DMS53 treated with DMSO at 0.1 percent for 48 hours (cell line): ENCODE measurements around the gene GTSE1.
A peak's percentile ranks its signal among the peaks of the same experiment; 100 is the strongest.
"Not testable (repeated sequence)": the region's sequence is repeated elsewhere in the genome, so short reads cannot be mapped to it uniquely, and the experiment has no call there.

Experiments used
- DNase-seq: peaks from one replicate; lab custom pipeline; 2025; ENCODE audit not compliant: unreplicated experiment; lab: John Stamatoyannopoulos, UW

Gene GTSE1, protein sequence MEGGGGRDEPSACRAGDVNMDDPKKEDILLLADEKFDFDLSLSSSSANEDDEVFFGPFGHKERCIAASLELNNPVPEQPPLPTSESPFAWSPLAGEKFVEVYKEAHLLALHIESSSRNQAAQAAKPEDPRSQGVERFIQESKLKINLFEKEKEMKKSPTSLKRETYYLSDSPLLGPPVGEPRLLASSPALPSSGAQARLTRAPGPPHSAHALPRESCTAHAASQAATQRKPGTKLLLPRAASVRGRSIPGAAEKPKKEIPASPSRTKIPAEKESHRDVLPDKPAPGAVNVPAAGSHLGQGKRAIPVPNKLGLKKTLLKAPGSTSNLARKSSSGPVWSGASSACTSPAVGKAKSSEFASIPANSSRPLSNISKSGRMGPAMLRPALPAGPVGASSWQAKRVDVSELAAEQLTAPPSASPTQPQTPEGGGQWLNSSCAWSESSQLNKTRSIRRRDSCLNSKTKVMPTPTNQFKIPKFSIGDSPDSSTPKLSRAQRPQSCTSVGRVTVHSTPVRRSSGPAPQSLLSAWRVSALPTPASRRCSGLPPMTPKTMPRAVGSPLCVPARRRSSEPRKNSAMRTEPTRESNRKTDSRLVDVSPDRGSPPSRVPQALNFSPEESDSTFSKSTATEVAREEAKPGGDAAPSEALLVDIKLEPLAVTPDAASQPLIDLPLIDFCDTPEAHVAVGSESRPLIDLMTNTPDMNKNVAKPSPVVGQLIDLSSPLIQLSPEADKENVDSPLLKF

DNA sequence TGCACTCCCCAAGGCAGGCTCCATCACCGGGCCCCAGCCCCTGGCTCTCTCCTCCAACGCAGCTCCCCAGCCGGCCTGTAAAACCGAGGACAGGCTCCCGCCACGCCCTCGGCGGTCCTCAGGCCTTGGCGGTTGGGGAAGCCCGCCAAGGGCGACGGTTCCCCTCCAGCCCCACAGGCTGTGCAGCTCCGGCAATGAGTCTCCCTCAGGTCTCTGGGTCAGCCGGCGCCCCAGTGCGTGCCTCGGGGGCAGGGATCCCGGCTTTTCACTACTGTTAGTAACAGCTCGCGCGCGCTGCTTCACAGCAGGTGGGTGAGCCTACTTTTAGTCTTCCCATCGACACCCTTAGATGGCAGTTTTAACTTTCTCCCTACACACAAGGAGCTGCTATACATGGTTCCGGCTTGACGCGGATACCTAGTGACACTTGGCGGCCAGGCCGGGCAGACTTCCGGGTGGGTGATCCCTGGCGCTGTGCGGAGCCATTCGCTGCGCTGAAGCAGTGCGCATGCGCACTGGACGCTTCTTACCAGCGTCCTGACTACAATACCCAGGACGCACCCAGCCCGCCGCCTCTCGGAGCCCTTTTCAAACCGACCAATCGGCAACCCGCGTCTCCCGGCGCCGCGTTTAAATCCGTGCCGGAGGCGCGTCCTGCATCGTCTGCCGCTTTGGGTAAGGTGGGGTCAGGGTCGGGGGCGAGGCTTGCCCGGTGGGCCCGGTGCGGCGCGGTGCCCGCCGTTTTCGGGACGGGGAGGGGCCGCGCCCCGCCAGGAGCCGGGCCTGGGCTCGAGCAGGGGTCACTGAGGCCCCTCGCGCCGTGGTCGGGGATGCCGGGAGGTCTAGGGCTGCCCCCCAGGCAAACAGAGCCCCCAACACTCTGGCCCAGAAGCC lies at the start of gene GTSE1:
Gene GTSE1, plus strand, starts transcription at position 614 of the 894 bp plus-strand sequence. CDS start 531 bp downstream, outside the sequence.
- DNase-seq: peak; percentile 84

DNA sequence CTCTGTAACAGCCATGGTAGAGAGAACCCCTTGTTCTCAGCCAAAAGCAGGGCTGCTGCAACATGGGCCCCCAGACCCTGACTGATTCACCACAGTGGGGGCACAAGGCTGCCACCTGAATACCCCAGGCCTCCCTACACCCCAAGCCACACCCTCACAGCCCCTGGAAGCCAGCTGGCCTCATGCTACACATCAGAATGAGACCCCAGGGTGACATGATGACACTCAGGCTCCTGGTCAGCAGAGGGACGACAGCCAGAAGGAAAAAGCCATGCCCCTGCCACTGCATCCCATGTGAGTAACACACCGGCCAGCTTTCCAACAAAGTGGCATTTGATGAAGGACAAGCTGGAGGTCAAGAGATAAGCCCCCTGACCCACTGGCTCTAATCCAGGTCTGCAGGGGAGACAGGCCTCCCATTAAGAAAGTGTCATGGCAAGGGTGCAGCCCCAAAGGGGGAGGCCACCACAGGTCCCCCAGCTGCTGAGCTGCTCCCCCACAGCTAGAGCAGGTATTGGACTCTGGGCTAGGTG lies 49.2 kb upstream of the GTSE1 start:
- DNase-seq: no peak

DNA sequence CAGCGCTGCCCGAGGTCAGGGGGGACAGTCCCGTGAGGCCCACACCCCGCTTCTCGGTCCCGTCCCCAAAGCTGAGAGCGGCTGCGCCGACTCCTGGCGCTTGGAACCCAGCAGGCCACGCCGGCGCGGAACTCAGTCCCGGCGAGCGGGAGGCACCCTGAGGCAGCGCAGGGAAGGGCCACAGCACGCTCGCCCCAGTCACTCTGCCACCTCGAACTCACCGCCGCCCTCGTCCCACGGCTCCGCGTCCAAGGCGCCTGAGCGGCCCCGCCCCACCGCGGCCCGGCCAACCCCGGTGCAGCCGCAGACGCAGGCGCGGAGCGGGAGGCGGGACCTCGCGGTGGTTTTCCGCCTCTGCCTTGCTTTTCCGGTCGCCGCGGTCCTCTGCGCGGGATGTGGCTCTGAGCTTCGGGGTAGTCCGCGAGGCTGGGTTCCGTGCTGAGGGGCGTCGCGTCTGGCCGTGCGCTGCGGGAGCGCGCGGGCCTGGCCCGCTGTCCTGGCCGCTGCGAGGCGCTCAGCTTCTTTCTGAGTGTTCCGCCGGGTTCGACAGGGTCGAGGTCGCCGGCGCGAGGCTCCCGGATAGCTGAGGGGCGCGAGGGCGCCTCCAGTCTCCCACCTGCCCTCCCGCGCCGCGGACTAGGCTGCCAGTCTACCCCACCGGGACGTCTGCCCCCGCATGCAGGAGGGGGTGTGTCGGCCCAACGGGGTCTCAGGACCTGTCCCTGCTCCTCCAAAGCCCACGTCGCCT lies 46.5 kb upstream of the GTSE1 start, which contains the start of gene CDPF1:
Gene CDPF1, minus strand, starts transcription at position 259 of the 748 bp plus-strand sequence. CDS start 2,009 bp downstream, outside the sequence.
- peak; percentile 75 for DNase-seq

DNA sequence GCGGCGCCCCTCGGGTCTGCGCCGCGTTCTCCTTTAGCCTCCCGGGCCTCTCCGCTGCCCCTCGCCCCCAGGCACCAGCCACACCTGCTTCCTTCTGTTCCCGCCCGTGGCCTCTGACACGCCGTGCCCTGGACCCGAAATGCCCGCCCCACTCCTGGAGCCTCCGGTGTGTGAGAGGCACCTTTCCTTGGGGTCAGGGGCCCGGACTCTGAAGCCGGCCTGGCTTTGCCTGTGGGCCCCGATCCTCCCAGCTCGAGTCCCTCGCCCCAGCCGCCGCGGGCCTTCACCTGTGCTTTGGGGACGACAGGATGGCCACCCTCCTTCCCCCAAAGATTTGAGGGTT lies 45.9 kb upstream of the GTSE1 start:
- no peak for DNase-seq

DNA sequence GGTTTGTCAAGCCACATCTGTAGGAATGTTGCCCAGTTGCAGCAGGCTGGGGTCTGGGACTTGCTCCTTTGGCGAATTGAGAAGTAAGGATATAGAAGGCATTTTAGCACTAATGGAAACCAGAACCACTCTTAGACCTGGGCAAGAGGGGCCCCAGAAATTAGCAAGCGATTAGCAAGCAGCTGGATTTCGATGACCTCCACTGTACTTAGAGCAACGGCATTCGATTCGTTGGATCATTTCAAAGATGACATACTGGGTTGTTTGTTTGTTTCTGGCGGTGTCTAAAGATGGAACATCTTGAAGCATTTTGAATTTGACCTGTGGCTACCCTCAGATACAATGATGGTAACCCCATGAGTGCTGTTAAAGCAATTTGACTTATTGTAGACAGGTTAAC lies 45.4 kb upstream of the GTSE1 start:
- no peak for DNase-seq

DNA sequence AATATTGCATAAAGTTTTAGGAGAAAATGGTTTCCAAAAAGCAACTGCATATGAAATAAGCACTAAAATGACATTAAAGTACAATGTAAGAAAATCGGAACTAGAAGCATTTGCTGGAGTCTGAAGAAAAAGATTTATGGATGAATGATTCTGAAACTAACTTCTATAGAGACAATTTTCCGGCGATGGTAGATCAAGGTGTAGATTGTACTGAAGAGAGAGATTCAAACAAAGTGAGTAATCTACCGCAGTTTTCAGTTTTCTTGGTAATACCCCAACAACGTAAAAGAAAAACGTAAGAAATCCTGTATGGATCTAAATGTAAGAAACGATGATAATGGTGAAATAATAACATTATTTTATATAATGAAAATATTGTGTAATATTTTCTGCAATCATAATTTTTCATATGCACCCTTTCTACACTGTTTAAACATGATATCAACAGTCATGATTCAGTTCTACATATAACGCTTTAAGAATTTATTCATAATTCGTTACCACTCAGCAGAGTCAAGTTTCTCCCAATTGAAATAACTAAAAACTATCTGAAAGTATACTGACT lies 44.8 kb upstream of the GTSE1 start:
- DNase-seq: no peak

DNA sequence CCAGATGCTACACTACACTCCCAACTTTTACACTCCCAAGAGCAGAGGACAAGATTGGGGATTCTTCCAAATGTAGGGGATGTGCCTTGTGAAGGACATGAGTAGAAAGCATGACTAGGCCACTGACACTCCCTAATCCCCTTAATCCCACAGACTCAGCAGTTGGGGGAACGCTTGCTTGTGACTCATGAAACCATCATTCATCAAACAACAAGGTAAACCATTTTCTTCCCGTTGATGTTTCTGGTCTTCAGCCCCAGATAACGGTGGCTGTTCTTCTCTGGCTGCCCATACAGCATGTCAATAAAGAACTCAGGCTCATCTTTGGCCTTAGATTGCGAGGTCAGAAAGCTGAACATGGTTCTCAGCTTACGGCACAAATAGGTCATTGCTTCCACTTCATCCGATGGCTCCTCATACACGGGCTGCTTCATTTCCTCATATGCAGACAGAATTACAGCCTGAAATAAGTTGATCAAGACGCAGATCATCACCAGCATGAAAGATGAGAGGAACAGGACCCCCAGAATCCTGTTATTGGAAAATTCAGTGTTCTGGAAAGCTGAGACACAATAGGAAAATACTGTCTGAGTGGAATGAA lies 40.2 kb upstream of the GTSE1 start:
- no peak for DNase-seq

DNA sequence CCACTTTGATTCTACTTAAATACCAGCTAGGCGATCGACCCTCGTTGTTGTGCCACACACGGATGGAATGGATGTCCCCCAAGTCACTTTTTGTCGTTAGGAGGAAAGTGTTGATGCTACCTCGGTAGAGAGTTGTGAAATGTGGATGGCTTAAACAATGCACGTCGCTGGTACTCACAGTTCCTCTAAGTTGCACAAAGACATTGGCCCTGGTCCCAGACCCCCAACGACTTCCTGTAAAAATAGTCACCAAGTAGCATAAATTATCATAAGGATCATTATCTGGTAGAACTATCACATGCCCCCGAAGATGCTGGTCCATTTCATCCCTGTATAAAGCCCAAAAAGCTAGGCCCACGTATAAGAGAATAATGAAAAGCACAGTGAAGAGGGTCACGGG lies 37.3 kb upstream of the GTSE1 start:
- DNase-seq: no peak

DNA sequence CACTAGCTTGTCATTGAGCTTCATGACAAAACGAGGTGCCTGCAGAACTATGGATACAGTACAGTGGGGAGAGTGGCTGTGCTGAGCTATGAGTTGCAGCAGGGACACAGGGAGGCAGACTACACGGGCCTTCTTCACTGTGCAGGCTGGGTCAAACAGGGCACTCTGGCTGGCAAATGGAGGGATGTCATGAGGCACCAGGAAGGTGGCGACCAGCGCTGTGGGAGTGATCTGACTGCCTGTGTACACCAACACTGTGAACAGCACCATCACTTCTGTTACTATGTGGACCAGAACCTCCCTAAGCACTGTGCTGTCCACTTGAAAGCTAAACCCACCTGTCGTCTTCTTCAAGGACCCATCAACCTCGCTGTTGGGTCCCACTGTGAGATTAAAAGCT lies 36.6 kb upstream of the GTSE1 start:
- no peak for DNase-seq

DNA sequence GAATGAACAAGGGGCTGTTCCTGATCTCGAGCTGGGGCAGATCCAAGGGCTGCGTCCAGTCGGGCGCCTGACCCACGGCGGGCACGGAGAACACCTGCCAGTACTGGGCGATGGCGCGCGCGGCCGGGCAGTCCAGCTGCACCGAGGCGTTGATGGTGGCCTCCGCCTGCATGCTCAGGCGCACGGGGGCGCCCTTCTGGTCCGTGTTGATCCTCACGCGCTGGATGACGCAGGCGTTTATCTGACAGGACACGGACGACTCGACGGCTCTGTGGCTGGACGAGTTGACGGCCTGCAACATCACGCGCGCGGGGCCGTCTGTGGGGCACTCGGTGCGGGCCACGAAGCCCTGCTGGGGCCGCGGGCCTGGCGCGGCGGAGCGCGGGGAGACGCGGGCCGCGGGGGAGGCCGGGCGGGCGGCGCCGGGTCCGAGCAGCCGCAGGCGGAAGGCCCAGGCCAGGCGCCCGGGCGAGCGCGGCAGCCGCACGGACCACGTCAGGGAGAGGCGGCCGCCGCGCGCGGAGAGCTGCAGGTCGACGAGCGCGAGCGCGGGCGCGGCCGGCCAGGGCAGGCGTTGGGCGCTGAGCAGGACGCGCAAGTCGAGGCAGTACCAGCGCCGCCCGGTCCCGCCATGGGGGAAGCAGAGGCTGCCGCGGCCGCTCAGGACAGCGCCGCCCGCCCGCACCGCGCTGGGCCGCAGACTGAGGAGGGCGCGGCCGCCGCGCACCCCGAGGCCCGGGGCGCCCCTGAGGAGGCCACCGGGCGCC lies 34.0 kb upstream of the GTSE1 start:
- DNase-seq: peak; percentile 74

DNA sequence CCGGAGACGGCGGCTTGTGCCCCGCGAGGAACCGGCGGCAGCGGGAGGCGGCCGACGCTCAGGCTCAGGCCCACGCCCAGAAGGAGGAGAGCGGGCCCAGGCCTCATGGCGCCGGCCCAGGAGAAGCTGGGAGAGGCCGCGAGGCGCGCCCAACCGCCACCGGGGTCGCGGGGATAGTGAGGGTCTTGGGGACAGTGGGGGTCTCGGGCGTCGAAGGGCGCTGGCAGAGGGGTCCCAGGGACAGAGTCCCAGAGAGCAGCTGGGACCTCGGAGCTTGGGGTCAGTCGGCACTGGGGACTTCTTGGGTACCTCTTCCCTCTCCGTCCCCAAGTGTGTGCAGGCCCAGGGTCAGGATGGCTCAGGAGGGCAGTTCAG lies 33.5 kb upstream of the GTSE1 start, which contains the start of gene PKDREJ:
Gene PKDREJ, minus strand, starts transcription at position 128 of the 375 bp plus-strand sequence. Its CDS starts 21 bp downstream, at position 107.
- DNase-seq: no peak

DNA sequence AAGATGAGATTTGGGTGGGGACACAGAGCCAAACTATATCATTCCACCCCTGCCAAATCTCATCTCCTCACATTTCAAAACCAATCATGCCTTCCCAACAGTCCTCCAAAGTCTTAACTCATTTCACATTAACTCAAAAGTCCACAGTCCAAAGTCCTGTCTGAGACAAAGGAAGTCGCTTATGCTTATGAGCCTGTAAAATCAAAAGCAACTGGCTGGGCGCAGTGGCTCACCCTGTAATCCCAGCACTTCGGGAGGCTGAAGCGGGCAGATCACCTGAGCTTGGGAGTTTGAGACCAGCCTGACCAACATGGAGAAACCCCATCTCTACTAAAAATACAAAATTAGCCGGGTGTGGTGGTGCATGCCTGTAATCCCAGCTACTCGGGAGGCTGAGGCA lies 32.1 kb upstream of the GTSE1 start:
- DNase-seq: not testable (repeated sequence)

DNA sequence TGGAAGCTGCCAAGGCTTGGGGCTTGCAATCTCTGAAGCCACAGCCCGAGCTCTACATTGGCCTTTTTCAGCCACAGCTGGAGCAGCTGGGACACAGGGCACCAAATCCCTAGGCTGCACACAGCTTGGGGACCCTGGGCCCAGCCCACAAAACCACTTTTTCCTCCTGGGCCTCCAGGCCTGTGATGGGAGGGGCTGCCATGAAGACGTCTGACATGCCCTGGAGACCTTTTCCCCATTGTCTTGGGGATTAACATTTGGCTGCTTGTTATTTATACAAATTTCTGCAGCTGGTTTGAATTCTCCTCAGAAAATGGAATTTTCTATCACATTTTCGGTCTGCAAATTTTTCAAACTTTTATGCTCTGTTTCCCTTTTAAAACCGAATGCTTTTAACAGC lies 31.0 kb upstream of the GTSE1 start:
- not testable (repeated sequence) for DNase-seq

DNA sequence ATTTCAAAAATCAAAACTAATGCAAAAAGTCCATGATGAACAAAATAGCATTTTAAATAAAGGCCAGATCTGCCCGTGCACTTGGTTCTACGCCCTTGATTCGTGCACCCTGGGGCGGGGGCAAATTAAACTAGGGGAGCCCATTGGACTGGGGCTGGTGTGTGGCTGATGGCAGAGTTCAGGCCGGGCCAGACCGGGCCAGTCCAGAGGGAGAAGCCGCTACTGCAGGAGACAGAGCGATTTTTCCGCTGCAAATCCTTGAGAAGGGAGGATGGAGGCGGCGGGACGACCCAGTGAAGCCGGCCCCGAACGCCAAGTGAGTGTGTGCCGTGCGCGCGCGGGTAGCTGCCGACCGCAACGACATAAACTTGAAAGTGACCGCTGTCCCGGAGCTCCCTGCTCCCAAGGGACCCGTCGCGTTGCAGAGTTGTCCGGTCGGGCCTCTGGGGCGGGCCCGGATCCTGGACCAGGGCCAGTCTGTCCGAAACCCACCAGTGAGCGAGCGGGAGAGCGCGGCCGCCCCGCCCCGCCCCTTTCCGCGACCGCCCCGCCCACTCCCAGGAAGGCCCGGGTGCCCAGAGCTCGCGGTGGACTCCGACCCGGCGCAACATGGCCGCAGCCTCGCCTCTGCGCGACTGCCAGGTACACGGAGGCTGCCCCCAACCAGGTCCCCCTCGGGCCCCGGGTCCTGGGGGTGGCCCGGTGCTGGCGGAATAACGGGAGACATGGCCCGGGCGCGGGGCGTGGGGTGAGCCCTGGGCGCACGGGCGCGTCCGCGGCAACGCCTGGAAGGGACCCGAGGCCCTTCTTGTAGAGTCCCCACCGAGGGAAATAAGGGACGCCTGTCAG lies 29.0 kb upstream of the GTSE1 start, which contains the start of gene TTC38:
Gene TTC38, plus strand, starts transcription at position 578 of the 849 bp plus-strand sequence. Its CDS starts 32 bp downstream, at position 610.
- peak; percentile 62 for DNase-seq

DNA sequence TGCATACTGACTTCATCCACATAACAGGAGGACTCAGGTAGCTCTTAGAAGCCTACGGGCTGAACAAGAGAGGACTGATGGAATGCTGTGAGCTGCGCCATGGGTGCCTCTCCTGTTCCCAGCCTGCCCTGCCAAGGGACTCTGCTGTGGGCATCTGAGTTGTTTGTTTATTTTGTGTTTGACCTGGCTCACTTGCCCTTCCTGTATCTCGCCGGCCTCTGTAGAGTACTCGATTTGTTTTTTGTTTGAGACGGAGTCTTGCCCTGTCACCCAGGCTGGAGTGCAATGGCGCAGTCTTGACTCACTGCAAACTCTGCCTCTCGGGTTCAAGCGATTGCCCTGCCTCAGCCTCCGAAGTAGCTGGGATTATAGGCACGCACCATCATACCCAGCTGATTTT lies 27.1 kb upstream of the GTSE1 start:
- no peak for DNase-seq

DNA sequence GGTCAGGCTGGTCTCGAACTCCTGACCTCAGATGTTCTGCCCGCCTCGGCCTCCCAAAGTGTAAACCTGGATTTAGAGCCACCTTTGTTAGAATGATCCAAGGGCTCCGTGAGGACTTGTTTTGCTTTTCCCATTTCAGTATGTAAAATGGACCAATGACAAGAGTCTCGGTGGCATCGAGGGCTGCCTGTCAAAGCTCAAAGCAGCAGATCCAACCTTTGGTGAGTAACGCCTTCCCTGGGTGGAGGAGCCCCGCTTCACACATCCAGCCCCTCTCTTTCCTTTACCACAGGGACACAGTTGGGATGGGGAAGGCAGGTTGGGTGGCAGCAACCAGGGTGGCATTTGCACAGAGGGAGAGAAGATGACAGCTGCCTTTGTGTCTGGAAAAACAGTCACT lies 24.5 kb upstream of the GTSE1 start:
- DNase-seq: no peak

DNA sequence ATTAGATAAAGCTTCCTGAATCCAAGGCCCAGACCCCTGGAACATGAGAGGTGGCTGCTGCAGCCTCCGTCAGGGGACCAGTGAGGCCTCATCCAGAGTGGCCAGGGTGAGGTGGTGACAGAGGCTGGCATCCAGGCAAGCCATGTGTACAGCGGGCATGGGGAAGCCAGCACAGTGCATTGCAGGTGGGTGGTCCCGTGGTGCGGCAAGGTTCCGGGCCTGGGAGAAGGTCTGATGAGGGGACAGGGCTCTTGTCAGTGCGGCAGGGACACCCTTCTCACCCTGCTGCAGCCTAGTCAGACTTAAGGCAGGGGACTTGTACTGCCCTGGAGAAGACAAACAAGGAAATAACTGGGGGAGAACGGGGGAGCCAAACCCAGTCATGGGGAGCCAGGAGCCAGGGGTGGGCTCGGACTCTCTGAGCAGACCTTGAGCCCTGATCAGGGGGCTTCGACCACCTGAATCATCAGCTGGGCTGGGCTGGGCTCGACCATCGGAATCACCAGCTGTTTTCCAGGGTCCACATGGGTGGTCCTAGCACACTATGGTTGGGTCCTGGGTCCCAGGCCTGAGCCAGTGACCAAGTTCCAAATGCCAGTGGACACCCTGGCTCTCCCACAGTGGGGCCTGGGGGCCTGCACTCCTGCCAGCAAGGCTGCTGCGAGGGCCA lies 23.8 kb upstream of the GTSE1 start:
- no peak for DNase-seq
